Measurements from ENCODE around the gene JAKMIP3. TPM values are rescaled to one million over a fixed set of nuclear protein-coding genes. Genes with fewer than 3 reads are reported as not detected.

The JAKMIP3 gene
- under 0.01 TPM in 2 replicates for total RNA-seq

DNA sequence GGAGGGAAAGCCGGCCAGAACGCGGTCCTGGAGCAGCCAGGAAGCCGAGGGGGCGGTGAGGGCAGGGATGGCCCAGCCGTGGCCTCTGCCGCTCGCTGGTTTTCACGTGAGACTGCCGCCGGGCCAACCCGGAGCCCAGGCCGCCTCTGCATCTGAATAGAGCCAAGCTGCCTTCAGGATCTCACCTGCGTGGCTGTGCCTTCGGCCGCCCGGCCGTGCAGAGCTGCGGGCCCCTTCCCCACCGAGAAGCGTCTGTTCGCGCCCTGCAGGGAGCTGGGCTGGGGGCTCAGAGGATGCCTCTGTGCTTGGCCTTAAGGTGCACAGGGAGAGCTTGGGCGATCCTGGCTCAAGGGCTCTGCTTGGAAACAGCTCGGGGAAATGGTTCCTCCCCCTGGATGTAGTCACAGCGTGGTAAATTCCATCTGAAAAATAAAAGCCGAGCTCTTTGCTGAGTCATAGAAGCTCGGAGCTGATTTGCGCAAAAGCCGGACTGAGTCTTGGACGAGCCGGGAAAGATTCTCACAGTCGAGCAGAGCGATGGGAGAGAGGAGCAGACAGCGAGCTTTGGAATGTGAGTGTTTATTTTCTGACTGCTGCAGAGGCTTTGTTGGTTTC, at the start of gene JAKMIP3:
TSS of gene JAKMIP3 (plus strand) at position 456 of the 615 bp plus-strand sequence. CDS start 38,863 bp downstream, outside the sequence.

Other genes with a start within 250 kb of the JAKMIP3 start
- 30.7 and 33.7 TPM in 2 replicates for gene PPP2R2D, start 164.9 kb upstream of the JAKMIP3 start, total RNA-seq
- 327 and 384 TPM in 2 replicates for gene BNIP3, start 84.0 kb upstream of the JAKMIP3 start, total RNA-seq
- 7.5 and 7.6 TPM in 2 replicates for gene DPYSL4, start 121.0 kb downstream of the JAKMIP3 start, total RNA-seq
- 6.8 and 6.9 TPM in 2 replicates for gene STK32C, start 242.0 kb downstream of the JAKMIP3 start, total RNA-seq